HG03521 (cell line): ENCODE results near the gene AVL9.

ENCODE experiments used
- ATAC-seq: cut with Tn5 transposase; IDR thresholded peaks from one replicate; pipeline ENCODE4 v1.9.1; 2021; ENCODE audit warnings: mild to moderate bottlenecking, moderate library complexity; ENCODE audit not compliant: unreplicated experiment

Gene AVL9

GRCh38 chr7:32532716-32533115, 37.4 kb downstream of the AVL9 start:
- no peak for ATAC-seq

GRCh38 chr7:32533276-32534029, 38.2 kb downstream of the AVL9 start:
- ATAC-seq = no peak

- no peak for ATAC-seq
Measured at GRCh38 chr7:32535162-32535702, 39.9 kb downstream of the AVL9 start.

- no peak for ATAC-seq
Measured at GRCh38 chr7:32536016-32536415, 40.7 kb downstream of the AVL9 start.

- no peak for ATAC-seq
Measured at GRCh38 chr7:32536585-32536984, 41.3 kb downstream of the AVL9 start.

GRCh38 chr7:32537760-32538159, 42.5 kb downstream of the AVL9 start:
- ATAC-seq = no peak

- ATAC-seq = no peak
Measured at GRCh38 chr7:32539366-32539765, 44.1 kb downstream of the AVL9 start.

GRCh38 chr7:32539919-32540531, 44.7 kb downstream of the AVL9 start:
- no peak for ATAC-seq

- ATAC-seq = no peak
Measured at GRCh38 chr7:32542595-32542994, 47.3 kb downstream of the AVL9 start.

- ATAC-seq = no peak
Measured at GRCh38 chr7:32559480-32559879, 64.2 kb downstream of the AVL9 start.

GRCh38 chr7:32560075-32560474, 64.8 kb downstream of the AVL9 start:
- no peak for ATAC-seq

- ATAC-seq = no peak
Measured at GRCh38 chr7:32561613-32562012, 66.3 kb downstream of the AVL9 start.

- ATAC-seq = no peak
Measured at GRCh38 chr7:32564542-32564941, 69.3 kb downstream of the AVL9 start.

GRCh38 chr7:32569388-32570289, 74.3 kb downstream of the AVL9 start:
- no peak for ATAC-seq

GRCh38 chr7:32573110-32573687, 77.9 kb downstream of the AVL9 start:
- ATAC-seq = no peak

GRCh38 chr7:32574626-32575025, 79.3 kb downstream of the AVL9 start:
- no peak for ATAC-seq

- ATAC-seq = no peak
Measured at GRCh38 chr7:32577421-32577820, 82.1 kb downstream of the AVL9 start.

- no peak for ATAC-seq
Measured at GRCh38 chr7:32579776-32580175, 84.5 kb downstream of the AVL9 start.

GRCh38 chr7:32580646-32581045, 85.4 kb downstream of the AVL9 start:
- no peak for ATAC-seq

GRCh38 chr7:32582036-32582435, 86.7 kb downstream of the AVL9 start:
- no peak for ATAC-seq

- ATAC-seq = no peak
Measured at GRCh38 chr7:32583791-32584190, 88.5 kb downstream of the AVL9 start.
